HepG2 (cell line): Measurements from ENCODE around the gene GLG1. TPM values are rescaled to one million over a fixed set of nuclear protein-coding genes. Genes with fewer than 3 reads are reported as not detected.

ENCODE experiments used
- ATAC-seq: fragments of 200-7000 bp; cut with Tn5 transposase; 3 replicates; pipeline ENCODE4 v1.9.1; 2020; ENCODE audit warnings: mild to moderate bottlenecking, moderate library complexity
- BruUV-seq: library from RNA; stranded (reverse); fragments of 400-500 nt; replicated peaks from 2 replicates; lab custom pipeline; 2021; lab: Mats Ljungman, UMichigan
- CTCF ChIA-PET: fragments of 300-600 bp; formaldehyde crosslinking; extraction: SDS; loops from one replicate; lab custom pipeline; 2021; ENCODE audit warnings: low total read pairs, inconsistent platforms, low intra/inter-chr PET ratio; lab: Yijun Ruan, JAX
- POLR2A ChIA-PET: fragments of 350-600 bp; sonication (Branson Sonifier 250); formaldehyde crosslinking; loops from one replicate; lab custom pipeline; 2020; ENCODE audit warnings: antibody characterized with exemption, inconsistent platforms; lab: Yijun Ruan, JAX
- DNase-seq: peaks from one replicate; pipeline ENCODE4 v3.0.0-alpha.2; 2015; ENCODE audit warnings: low spot score
- FAIRE-seq: peaks from 3 replicates; lab custom pipeline; 2011; peaks lifted over from hg19 to GRCh38; lab: Jason Lieb, UNC
- H2AFZ ChIP-seq: one replicate; pipeline ENCODE4 v1.6.1; 2011; ENCODE audit warnings: low read length, inconsistent platforms
- H3K27ac ChIP-seq: fragments of 300-600 bp; 3 replicates; pipeline ENCODE4 v1.8.0; 2011; ENCODE audit warnings: mixed run types, mild to moderate bottlenecking, mixed read lengths, low read length, inconsistent platforms; ENCODE audit not compliant: insufficient read depth; ENCODE audit errors: extremely low read length
- H3K27me3 ChIP-seq, 2 experiments: fragments of 200-600 bp in 1 of 2; 2 replicates in 1 of 2; 3 replicates in 1 of 2; pipeline versions ENCODE4 v1.6.0 to v1.8.0; 2011; ENCODE audit warnings: low read length in 2 of 2, mild to moderate bottlenecking in 2 of 2, moderate library complexity in 2 of 2, inconsistent platforms in 1 of 2; ENCODE audit not compliant: insufficient read depth in 2 of 2, control insufficient read depth in 1 of 2
- H3K36me3 ChIP-seq, 2 experiments: fragments of 200-600 bp in 1 of 2; replicated peaks in 1 of 2; 2 replicates in 1 of 2; 3 replicates in 1 of 2; pipeline versions ENCODE4 v1.5.1 to v1.8.0; 2011; ENCODE audit warnings: low read length in 2 of 2, inconsistent platforms in 1 of 2; ENCODE audit not compliant: insufficient read depth in 2 of 2, control insufficient read depth in 1 of 2
- H3K4me1 ChIP-seq: 2 replicates; pipeline ENCODE4 v1.5.1; 2012; ENCODE audit warnings: low read length, inconsistent platforms; ENCODE audit not compliant: insufficient read depth
- H3K4me2 ChIP-seq: 2 replicates; pipeline ENCODE4 v1.6.0; 2011; ENCODE audit warnings: low read depth, low read length, inconsistent platforms
- H3K4me3 ChIP-seq, 3 experiments: fragments of 200-600 bp in 1 of 3; sonication (generic), shearing (Covaris generic) in 1 of 3; replicated peaks in 1 of 3; 2 replicates each; pipeline ENCODE4 v1.5.1; 2011 to 2016; ENCODE audit warnings: low read length in 3 of 3, inconsistent platforms in 2 of 3, low read depth in 2 of 3, mild to moderate bottlenecking in 2 of 3, control low read depth in 1 of 3, mixed read lengths in 1 of 3; ENCODE audit not compliant: insufficient read depth in 1 of 3
- H3K79me2 ChIP-seq: one replicate; pipeline ENCODE4 v1.6.1; 2011; ENCODE audit warnings: low read length, inconsistent platforms; ENCODE audit not compliant: insufficient read depth
- H3K9ac ChIP-seq: 2 replicates; pipeline ENCODE4 v1.6.0; 2011; ENCODE audit warnings: mild to moderate bottlenecking, low read depth, low read length, inconsistent platforms; ENCODE audit not compliant: insufficient read depth
- H3K9me3 ChIP-seq: 2 replicates; pipeline ENCODE4 v1.5.1; 2012; ENCODE audit warnings: mild to moderate bottlenecking, low read length
- H4K20me1 ChIP-seq: 2 replicates; pipeline ENCODE4 v1.6.0; 2011; ENCODE audit warnings: inconsistent platforms, mild to moderate bottlenecking, low read length, moderate library complexity; ENCODE audit not compliant: insufficient read depth
- AFF4 ChIP-seq: sonication (generic); formaldehyde crosslinking; IDR thresholded peaks from 2 replicates; pipeline ENCODE4 v1.4.0; 2020; ENCODE audit warnings: missing genetic modification reagents
- CBX1 ChIP-seq: IDR thresholded peaks from one replicate; pipeline ENCODE4 v1.6.1; 2016; ENCODE audit warnings: antibody characterized with exemption, low read depth
- HDAC6 ChIP-seq: fragments of 200-600 bp; sonication (generic); IDR thresholded peaks from 2 replicates; pipeline ENCODE4 v1.7.0; 2017; ENCODE audit warnings: mild to moderate bottlenecking, antibody characterized with exemption, low read length, low read depth
- HIVEP1 ChIP-seq: sonication (generic); formaldehyde crosslinking; IDR thresholded peaks from 2 replicates; pipeline ENCODE4 v1.4.0; 2020; ENCODE audit warnings: mild to moderate bottlenecking, missing genetic modification reagents
- HNF4G ChIP-seq, 2 experiments: sonication (generic) in 1 of 2; formaldehyde crosslinking in 1 of 2; IDR thresholded peaks; 2 replicates each; pipeline versions ENCODE4 v1.4.0 to v1.6.1; 2011 to 2020; ENCODE audit warnings: borderline replicate concordance in 2 of 2, low read depth in 2 of 2, mild to moderate bottlenecking in 2 of 2, low read length in 1 of 2, missing genetic modification reagents in 1 of 2, moderate library complexity in 1 of 2
- ISX ChIP-seq: sonication (generic); formaldehyde crosslinking; conservative IDR thresholded peaks from 2 replicates; pipeline ENCODE4 v1.5.0; 2020; ENCODE audit warnings: missing genetic modification reagents
- KAT7 ChIP-seq: IDR thresholded peaks from 2 replicates; pipeline ENCODE4 v1.6.1; 2018; ENCODE audit warnings: borderline replicate concordance, missing compliant biosample characterization
- KDM3A ChIP-seq: IDR thresholded peaks from 2 replicates; pipeline ENCODE4 v1.6.1; 2018; ENCODE audit warnings: low read depth, missing compliant biosample characterization
- NFE2L1 ChIP-seq: sonication (generic); formaldehyde crosslinking; IDR thresholded peaks from 2 replicates; pipeline ENCODE4 v1.4.0; 2020; ENCODE audit warnings: missing genetic modification reagents, mild to moderate bottlenecking, borderline replicate concordance
- POGK ChIP-seq: sonication (generic); formaldehyde crosslinking; conservative IDR thresholded peaks from 2 replicates; pipeline ENCODE4 v1.8.0; 2022; ENCODE audit warnings: mild to moderate bottlenecking, moderate library complexity, missing genetic modification reagents
- SYNCRIP ChIP-seq: fragments of 200-400 bp; formaldehyde crosslinking; IDR thresholded peaks from 2 replicates; pipeline ENCODE4 v1.6.1; 2018; ENCODE audit warnings: mild to moderate bottlenecking, low read depth, low read length; ENCODE audit not compliant: insufficient read depth
- THAP7 ChIP-seq: sonication (generic); formaldehyde crosslinking; IDR thresholded peaks from 2 replicates; pipeline ENCODE4 v1.8.1; 2023; ENCODE audit warnings: mild to moderate bottlenecking, missing genetic modification reagents
- ZFP62 ChIP-seq: sonication (generic); formaldehyde crosslinking; IDR thresholded peaks from 2 replicates; pipeline ENCODE4 v1.4.0; 2020; ENCODE audit warnings: missing genetic modification reagents
- ZNF20 ChIP-seq: sonication (generic); formaldehyde crosslinking; IDR thresholded peaks from 2 replicates; pipeline ENCODE4 v1.4.0; 2020; ENCODE audit warnings: mild to moderate bottlenecking, moderate library complexity, missing genetic modification reagents
- ZNF224 ChIP-seq: sonication (generic); formaldehyde crosslinking; IDR thresholded peaks from 2 replicates; pipeline ENCODE4 v1.5.0; 2020; ENCODE audit warnings: mild to moderate bottlenecking, missing genetic modification reagents
- ZNF337 ChIP-seq: sonication (generic); formaldehyde crosslinking; IDR thresholded peaks from 2 replicates; pipeline ENCODE4 v1.5.1; 2020; ENCODE audit warnings: missing genetic modification reagents, low read depth, mild to moderate bottlenecking, borderline replicate concordance
- ZNF841 ChIP-seq: sonication (generic); formaldehyde crosslinking; IDR thresholded peaks from 2 replicates; pipeline ENCODE4 v1.8.1; 2023; ENCODE audit warnings: missing genetic modification reagents, borderline replicate concordance
- WGBS: methylation state at CpG from one replicate; pipeline ENCODE4 v1.1.6; 2017; ENCODE audit warnings: low lambda C conversion rate; 5-methylcytosine and 5-hydroxymethylcytosine counted together
- in situ Hi-C: cut with HindIII; loops from 2 replicates; pipeline ENCODE4 v1.10.0; 2017; ENCODE audit warnings: low pct_unique_long_range_greater_than_20kb; ENCODE audit not compliant: extremely low pct_ligation_motif_present
- intact Hi-C: fragments of 100-400 bp; cut with micrococcal nuclease; formaldehyde crosslinking; loops from one replicate; pipeline ENCODE4 v1.10.0; 2022; ENCODE audit not compliant: unreplicated experiment
- polyA plus RNA-seq, 8 experiments: library from polyadenylated mRNA; depleted of rRNA in 3 of 8; stranded (reverse) in 7 of 8; unstranded in 1 of 8; fragments of >200 nt; fragmentation: Illumina TruSeq in 4 of 8; extraction: Trizol in 4 of 8; gene quantifications; 2 replicates each; pipeline versions ENCODE4 v1.2.1 to v1.2.3, GENCODE V29; 2011 to 2016; ENCODE audit warnings: low read depth in 4 of 8, missing spikeins in 1 of 8, mixed read lengths in 1 of 8; ENCODE audit not compliant: insufficient read depth in 1 of 8
- total RNA-seq, 5 experiments: library from RNA; depleted of rRNA; stranded (reverse); fragments of >200 nt; fragmentation: Illumina TruSeq; extraction: Trizol; gene quantifications; 2 replicates each; pipeline ENCODE4 v1.2.3, GENCODE V29; 2016; ENCODE audit warnings: low read depth in 1 of 5

The GLG1 gene
- total and polyA plus RNA-seq, 2 of the 13 experiments (the other 11 are each of a cell fraction or from before 2014, with no cell fraction given), result 87.7 to 141 TPM

GRCh38 chr16:74601126-74601871 lies 5.6 kb downstream of the GLG1 start:
- intact Hi-C loops (loop anchor here (10.0 kb wide), 2 partner anchors 96 to 126 kb away; no protein-coding TSS in a partner anchor), in situ Hi-C loops (no loop called here)
- ChIA-PET CTCF (no interaction called here), POLR2A (interaction anchor here (0.8 to 1.4 kb wide), 3 partner anchors 13 to 65 kb away, joined by 3 to 4 read pairs (median 3); partner anchors contain the start of gene RFWD3)
- Histone ChIP-seq H3K9ac (no peak overlapping the region), H2AFZ (no peak overlapping the region), H3K79me2 (peaks cover 92% of the 10 kb centered on the region), H3K4me3 (no peak overlapping the region), H3K27me3 (peaks cover 0 to 3% of the 10 kb centered on the region in 2 experiments; a peak in 1 of 5 replicates), H4K20me1 (peaks cover 48% of the 10 kb centered on the region), H3K4me2 (no peak overlapping the region), H3K4me1 (peaks cover 53% of the 10 kb centered on the region), H3K36me3 (peaks cover 3 to 10% of the 10 kb centered on the region in 2 experiments; a peak in 4 of 5 replicates), H3K27ac (peak overlapping the region; percentile 4), H3K9me3 (no peaks in the 10 kb centered on the region)
- BruUV-seq, result no TSS peak
- no peak for ATAC-seq
- WGBS, result 90% methylated on average over 9 of the region's 9 CpGs
- FAIRE-seq, result no peak
- no peak for DNase-seq
- TF ChIP-seq KDM3A (CRISPR knock-in tag) (no peak), CBX1 (no peak), ZNF224 (CRISPR knock-in tag) (no peak), SYNCRIP (no peak), ZFP62 (CRISPR knock-in tag) (no peak), NFE2L1 (CRISPR knock-in tag) (no peak), THAP7 (CRISPR knock-in tag) (no peak), ISX (CRISPR knock-in tag) (no peak), ZNF841 (no peak), HNF4G (IDR thresholded peaks at IDR 0.05; ENCODE audit: borderline replicate concordance, low read depth, low read length) (no peak), HNF4G (CRISPR knock-in tag; IDR thresholded peaks at IDR 0.05; ENCODE audit: borderline replicate concordance, low read depth) (no peak), HDAC6 (no peak), ZNF337 (no peak), POGK (no peak), KAT7 (CRISPR knock-in tag) (no peak), ZNF20 (CRISPR knock-in tag) (no peak), AFF4 (no peak), HIVEP1 (CRISPR knock-in tag) (no peak)
